ENCODE results near the gene SHISAL2A.

The SHISAL2A gene

DNA sequence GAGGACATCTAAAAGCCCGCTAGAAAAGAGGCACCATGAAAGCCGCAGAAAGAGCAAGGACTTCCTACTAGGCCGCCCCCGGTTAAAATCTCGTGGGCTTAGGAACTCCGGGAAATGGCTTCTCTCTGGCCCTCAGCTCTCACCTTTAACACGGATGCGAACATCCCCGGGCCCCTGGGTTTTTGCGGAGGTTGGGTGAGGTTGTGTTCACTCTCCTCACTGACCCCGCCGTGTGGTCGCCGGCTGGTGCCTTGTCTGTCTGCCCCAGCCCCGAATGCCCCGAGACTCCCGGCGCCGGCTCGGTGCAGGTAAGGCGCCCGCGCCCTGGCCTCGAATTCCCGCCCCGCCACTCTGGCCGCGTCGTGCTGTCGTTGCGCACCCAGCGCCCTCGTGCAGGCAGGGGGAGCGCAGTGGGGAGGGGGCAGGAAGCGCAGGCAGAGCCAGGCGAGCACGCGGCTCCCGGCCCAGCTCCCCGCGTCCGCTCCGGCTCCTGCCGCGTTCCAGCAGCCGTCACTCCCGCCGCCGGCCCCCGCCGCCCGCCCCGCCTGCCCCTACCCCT, at the start of gene SHISAL2A:
Gene SHISAL2A, plus strand, starts transcription at position 437 of the 559 bp plus-strand sequence. CDS start 326 bp downstream, outside the sequence.
- peak in 1 of 2 experiments; percentile 32 for DNase-seq

DNA sequence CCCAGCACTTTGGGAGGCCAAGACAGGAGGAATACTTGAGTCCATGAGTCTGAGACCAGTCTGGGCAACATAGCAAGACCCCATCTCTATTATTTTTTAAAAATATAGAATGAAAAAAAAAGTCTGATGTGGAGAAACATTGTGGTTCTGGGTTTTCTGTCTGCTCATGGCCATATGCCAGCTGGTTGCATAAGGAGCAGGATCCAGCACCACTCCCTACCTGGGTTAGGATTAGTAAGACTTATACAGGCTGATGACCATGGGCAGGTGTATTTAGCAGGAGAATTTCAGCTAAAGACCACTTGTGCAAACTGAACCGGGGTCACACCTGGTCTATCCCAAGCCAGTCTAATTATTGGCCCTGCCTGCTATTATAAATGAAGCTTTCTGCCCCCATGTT, 47.5 kb upstream of the SHISAL2A start:
- DNase-seq, result no peak

DNA sequence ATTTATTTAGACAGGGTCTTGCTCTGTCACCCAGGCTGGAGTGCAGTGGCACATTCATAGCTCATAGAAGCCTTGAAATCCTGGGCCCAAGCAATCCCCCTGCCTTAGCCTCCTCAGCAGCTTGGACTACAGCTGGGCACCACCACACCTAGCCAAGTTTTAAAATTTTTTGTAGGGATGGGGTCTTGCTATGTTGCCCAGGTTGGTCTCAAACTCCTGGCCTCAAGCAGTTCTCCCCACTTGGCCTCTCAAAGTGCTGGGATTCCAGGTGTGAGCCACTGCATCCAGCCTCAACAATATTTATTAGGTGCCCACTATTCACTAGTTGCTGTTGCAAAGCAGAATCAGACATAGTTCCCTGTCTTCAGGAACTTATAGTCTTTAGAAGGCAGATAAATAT, 44.9 kb upstream of the SHISAL2A start:
- DNase-seq, result no peak

- DNase-seq, result no peak
Measured at GRCh38 chr1:52588535-52588934, 44.4 kb upstream of the SHISAL2A start.

DNA sequence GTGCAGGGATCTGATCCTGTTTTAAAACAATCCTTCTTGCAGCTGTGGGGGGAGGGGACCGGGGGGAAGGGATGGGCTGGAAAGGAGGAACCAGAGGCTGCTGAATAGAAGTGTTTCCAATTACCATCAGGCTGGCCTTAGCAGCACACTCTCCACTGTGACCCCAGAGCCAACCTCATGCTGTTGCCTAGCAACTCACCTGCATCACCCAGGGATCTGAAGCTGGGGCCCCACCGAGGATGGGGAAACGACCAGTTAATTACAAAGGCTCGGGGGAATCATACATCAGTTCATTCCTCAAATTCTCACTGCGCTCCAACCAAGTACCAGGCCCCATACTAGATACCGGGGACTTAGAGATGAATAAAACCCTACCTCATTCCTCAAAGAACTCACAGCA, 42.7 kb upstream of the SHISAL2A start:
- no peak for DNase-seq

DNA sequence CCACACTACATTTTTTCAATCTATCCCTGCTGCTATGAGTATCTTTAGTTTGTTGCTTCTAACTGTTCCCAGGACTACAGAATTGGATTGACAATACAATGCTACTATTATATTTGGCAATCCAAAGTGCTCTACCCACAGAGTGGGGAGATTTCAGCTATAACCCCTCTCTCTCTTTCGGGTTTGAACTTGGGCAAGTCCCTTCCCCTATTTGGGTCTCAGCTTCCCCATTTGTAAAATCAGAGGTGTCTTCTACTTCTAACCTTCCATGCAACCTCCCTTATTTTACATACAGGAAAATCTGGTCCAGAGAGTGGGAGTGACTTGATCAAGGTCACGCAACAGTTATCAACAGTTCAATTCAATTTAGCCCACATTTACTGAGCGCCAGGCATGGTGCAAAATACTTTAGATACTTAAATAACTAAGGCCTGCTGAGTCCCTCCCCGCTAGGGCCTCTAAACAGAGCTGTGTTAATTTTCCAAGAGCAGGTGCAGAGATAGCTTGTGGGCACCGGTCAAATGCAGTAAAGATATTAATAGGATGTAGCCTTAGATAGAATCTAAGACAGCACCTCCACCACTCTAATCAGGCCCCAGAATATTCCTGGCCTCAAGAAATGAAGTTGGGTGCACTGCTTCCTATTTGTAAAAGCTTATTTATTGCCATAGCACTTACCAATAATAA, 40.2 kb upstream of the SHISAL2A start:
- no peak for DNase-seq

- no peak for DNase-seq
Measured at GRCh38 chr1:52593495-52593894, 39.5 kb upstream of the SHISAL2A start.

DNA sequence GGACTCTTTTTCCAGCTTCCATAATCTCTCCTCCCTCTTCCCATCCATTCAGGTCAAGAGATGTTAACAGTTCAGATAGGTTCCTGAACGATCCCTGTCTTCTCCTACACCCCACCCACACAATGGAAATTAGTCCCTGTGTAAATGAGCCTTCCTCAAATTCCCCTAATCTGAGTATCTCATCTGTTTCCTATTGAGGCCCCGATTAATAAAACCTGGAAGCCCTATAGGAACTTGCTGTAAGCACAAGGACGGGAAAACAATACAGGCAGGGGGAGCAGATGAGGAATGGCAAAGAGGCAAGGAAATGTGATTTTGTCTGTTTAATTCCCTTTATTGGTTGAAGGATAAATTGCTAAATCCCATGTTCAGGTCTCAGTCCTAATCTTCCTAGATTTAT, 37.9 kb upstream of the SHISAL2A start:
- DNase-seq, result peak in 1 of 2 experiments; percentile 26

GRCh38 chr1:52597912-52598311, 35.1 kb upstream of the SHISAL2A start:
- no peak for DNase-seq

DNA sequence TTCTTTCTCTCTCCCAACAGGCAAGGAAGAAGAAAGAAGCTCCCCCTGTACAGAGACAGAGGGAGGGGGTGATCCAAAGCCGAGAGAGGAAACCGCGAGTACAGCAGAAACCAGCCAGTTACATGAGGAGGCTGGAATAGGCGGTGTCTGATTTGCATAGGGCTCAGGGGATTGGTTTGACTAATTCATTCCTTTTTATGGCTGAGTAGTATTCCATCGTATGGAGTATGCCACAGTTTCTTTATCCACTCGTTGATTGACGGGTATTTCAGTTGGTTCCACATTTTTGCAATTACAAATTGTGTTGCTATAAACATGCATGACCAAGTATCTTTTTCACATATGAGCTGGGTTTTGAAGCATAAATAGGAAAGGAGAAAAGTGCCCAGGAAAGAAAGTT, 34.2 kb upstream of the SHISAL2A start:
- no peak for DNase-seq

- peak in 1 of 2 experiments; percentile 23 for DNase-seq
Measured at GRCh38 chr1:52599236-52599635, 33.7 kb upstream of the SHISAL2A start.

GRCh38 chr1:52600533-52601179, 32.3 kb upstream of the SHISAL2A start:
- DNase-seq, result no peak

DNA sequence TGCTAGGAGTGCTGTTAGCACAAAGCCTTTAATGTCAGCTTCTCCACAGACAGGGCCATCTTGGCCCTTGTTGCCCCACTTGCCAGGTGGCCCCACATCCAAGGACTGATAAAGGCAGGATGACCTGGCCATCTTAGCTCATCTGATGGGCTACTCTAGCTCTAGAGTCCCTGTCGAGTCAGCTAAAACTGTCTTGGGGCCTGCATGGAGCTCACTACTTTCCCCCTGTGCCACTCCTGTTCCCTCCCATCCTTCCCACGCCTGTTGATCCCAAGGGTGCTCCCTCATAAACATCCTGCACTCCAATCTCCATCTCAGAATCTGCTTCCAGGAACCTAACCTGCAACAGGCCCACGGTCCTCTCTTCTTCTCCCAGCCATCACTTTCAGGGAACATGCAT, 31.4 kb upstream of the SHISAL2A start:
- no peak for DNase-seq

DNA sequence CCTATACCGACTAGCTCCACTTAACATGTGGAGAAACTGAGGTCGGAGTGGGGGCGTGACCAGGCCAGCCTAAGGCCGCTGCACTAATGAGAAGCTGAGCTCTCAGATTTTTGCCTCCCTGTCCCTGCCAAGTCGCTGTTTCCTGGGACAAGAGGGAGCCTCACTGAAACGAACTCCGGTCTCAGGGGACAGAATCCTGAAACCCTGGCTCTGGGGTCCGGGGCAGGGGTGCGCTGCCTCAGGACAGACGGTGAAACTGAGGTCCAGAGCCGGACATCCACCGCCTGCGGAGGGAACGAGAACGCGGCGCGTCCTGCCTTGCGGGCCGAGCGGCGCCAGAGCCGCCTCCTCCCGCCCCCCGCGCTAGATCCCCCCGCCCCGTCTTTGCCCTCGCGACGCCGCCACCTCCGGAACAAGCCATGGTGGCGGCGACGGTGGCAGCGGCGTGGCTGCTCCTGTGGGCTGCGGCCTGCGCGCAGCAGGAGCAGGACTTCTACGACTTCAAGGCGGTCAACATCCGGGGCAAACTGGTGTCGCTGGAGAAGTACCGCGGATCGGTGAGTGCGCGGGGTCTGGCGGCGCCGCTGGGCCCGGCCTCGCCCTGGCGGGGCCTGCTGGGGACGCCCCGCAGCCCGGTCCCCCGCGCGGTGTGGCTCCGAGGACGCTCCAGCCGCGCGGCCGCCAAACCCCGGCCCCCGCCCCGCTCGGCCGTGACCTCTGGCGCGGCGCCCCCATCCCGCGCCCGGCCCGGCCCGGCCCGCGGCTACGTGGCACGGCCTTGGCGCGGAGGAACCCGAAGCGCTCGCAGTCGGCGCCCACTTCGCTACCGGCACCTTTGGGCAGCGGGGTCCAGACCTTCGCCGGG, 30.7 kb upstream of the SHISAL2A start, which contains the start of gene GPX7:
Gene GPX7, plus strand, starts transcription at position 381 of the 865 bp plus-strand sequence. Its CDS starts 39 bp downstream, at position 420.
- peak in 1 of 2 experiments; percentile 24 for DNase-seq

DNA sequence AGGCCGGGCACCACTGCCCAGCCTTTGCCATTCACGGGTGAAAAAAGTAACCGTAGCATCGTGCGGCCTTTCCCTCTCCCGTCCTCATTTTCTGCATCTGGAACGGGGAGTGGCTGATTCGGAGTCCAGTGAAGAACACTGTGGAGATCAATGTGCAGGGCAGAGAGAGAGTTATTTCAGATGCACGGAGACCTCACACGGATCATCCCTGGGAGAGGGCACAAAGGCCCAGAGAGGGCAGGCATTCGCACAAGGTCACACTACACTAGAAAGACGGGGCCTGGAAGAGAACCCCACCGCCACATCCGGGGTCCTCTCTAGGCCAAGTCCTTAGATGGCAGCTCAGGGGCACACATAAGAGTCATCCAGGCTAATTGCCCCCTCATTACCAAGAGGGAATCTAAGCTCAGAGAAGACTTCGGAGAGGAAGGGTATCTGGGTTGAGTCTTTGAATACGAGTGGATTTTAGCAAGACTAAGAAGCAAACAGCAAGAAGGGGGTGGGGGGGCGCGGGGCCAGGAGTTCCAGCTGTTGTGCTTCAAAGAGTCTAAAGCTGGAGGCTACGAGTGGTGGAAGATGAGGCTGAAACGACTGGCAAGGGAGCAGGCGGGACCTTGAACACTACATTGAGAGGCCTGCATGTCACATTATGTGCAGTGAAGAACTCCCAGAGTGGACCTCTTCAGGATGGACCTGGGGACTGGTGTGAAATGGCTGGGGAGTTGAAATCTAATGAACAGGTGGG, 29.9 kb upstream of the SHISAL2A start:
- no peak for DNase-seq

DNA sequence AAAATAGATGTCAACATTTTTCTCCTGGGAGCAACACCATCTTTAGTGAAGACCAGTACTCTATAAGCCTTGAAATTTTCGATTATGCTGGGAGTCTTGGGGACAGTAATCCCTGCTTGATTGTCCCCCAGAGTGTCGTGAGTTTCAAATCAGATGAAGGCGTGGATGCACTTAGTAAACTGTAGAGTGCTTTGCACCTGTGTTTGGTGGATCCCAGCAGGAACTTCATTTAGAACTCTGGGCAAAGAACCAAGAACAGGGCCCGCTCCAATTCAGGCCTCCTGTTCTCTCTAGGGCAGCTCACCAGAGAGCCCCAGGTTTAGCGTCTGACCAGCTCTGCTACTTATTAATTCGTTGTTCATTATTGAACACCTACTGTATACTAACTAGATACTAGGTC, 29.3 kb upstream of the SHISAL2A start:
- DNase-seq, result no peak

DNA sequence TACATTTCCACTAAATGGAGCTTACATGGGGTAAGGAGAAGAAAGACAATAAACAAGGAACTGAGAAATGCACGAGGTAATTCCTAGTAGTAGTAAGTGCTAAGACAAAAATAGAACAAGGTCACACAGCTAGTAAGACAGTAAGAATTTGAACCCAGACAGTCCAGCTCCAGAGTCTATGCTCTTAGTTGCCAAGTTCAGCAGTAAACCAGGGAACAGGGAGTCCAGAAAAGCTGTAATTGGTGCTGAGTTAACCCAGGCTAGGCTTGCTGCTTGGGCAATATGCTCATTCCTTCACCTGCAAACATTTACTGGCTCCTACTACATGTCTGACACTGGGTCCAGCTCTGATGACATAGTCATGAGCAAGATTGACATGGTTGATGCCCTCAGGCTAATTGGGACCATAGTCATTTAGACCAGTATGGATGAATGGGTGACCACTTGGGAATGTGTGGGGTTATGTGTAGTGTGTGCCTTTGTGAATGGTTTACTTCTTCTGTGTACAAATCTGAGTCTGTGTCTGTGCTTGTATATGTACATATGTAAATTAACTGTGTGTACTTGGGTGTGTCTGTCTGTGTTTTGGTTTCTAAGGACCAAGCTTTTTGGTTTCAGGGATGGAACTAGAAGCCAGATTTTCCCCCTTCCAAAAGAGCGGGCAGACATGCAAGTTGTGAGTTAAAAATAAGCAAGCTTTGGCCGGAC, 28.8 kb upstream of the SHISAL2A start:
- DNase-seq, result no peak

GRCh38 chr1:52613636-52614373, 19.2 kb upstream of the SHISAL2A start:
- DNase-seq, result no peak

GRCh38 chr1:52614671-52615070, 18.3 kb upstream of the SHISAL2A start:
- DNase-seq, result no peak

GRCh38 chr1:52615489-52616042, 17.4 kb upstream of the SHISAL2A start:
- DNase-seq, result no peak

GRCh38 chr1:52621950-52622349, 11.0 kb upstream of the SHISAL2A start:
- no peak for DNase-seq
